ENCODE measurements around the gene TST. TPM values are rescaled to one million over a fixed set of nuclear protein-coding genes. Genes with fewer than 3 reads are reported as not detected.

TST gene
- total and polyA plus RNA-seq, 4 donors: 30.2 to 107 (median 56.7) TPM

DNA sequence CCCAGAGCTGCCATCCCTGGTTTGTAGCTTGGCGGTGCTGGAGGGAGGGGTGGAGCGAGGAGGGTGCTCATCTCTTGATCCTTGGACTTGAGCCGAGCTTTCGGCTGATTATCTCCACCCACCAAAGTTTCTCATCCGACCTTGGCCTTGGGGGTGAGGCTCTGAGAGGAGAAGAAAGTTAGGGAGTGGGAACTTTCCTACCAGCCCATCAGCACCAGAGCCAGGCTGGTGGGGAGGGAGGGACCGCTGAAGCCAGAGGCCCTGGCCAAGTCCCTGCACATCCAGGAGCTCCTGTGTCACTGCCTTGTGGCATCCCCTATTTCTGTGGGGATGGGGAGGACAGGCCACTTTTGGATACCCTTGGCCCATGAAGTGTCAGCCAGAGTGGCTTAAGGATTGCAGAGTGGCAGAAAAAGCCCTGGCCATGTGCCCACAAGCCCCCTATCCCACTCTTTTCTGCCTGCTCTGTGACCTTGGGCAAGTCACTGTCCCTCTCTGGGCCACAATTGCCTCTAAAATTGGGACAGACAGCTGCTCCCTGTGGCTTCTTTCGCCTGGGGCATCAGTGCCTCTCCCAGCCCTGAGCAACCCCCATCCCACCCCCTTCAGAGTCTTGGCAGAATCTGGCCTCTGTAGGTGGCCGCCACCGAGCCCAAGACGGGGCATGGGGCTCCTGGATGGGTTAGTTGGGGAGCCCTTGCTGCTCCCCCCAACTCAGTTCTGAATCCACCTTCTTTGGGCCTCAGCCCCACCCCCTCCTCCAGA, 42.5 kb upstream of the TST start:
- Histone ChIP-seq H3K4me3 (no peak overlapping the region), H3K27ac (ENCODE audit: low read depth in 1 of 2, low read length in 1 of 2) (no peak overlapping the region), H3K9ac (ENCODE audit: insufficient read depth in 1 of 2, low read length in 2 of 2) (no peak overlapping the region), H3K9me3 (ENCODE audit: control insufficient read depth in 4 of 4, insufficient read depth in 3 of 4, low read length in 3 of 4) (no peaks in the 10 kb centered on the region), H3K4me1 (ENCODE audit: control insufficient read depth in 5 of 5, insufficient read depth in 5 of 5, low read length in 5 of 5) (peaks cover 0 to 8% (median 0%) of the 10 kb centered on the region in 5 donors), H3K27me3 (ENCODE audit: control insufficient read depth in 3 of 3, insufficient read depth in 3 of 3, low read length in 2 of 3) (no peaks in the 10 kb centered on the region), H3K36me3 (ENCODE audit: control insufficient read depth in 4 of 4, insufficient read depth in 4 of 4, low read length in 4 of 4) (peaks cover 0 to 22% (median 5%) of the 10 kb centered on the region in 4 donors)
- DNase-seq (no peak), ATAC-seq (ENCODE audit: insufficient read depth, low FRiP score) (no peak)
- 90 to 95% methylated on average over 10 of the region's 10 CpGs for WGBS, 2 donors
- TF ChIP-seq, protein P1, sequence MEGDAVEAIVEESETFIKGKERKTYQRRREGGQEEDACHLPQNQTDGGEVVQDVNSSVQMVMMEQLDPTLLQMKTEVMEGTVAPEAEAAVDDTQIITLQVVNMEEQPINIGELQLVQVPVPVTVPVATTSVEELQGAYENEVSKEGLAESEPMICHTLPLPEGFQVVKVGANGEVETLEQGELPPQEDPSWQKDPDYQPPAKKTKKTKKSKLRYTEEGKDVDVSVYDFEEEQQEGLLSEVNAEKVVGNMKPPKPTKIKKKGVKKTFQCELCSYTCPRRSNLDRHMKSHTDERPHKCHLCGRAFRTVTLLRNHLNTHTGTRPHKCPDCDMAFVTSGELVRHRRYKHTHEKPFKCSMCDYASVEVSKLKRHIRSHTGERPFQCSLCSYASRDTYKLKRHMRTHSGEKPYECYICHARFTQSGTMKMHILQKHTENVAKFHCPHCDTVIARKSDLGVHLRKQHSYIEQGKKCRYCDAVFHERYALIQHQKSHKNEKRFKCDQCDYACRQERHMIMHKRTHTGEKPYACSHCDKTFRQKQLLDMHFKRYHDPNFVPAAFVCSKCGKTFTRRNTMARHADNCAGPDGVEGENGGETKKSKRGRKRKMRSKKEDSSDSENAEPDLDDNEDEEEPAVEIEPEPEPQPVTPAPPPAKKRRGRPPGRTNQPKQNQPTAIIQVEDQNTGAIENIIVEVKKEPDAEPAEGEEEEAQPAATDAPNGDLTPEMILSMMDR (IDR thresholded peaks at IDR 0.05; ENCODE audit: control extremely low read depth, extremely low read depth): no peak

DNA sequence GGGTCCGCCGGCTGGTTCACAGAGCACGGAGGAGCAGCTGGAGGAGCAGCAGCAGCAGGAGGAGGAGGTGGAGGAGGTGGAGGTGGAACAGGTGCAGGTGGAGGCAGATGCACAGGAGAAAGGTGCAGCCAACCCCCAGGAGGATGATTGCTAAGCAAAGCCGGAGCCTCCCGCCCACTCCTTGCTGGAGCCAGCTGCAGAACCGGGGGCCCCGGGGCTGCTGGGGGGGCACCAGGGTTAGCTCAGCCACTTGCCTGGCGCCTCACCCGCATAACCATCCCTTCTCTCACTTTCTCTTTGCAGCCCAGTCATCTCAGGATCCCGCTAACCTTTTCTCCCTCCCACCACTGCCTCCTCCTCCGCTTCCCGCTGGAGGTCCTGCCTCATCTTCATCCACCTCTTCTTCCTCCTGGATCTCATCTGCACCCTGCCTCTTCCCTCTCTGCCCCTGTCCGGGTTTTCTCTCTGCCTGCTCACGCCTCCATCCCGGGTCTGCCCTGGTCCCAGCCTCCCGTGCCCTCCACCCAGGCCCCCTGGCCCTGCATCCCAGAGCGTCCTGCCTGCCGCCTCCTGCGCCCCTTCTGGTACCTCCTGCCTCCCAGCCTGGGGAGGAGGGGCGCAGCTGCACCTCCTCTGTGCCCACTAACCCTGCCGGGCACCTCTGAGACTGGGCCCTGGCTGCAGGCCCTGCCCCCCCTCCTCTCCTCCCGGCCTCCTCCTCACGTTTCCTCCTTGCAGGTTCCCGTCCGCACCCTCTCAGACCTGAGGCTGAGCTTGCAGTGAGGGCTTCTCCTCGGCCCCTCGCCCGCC, 41.8 kb upstream of the TST start:
- Histone ChIP-seq H3K27me3 (ENCODE audit: control insufficient read depth in 3 of 3, insufficient read depth in 3 of 3, low read length in 2 of 3) (no peaks in the 10 kb centered on the region), H3K36me3 (ENCODE audit: control insufficient read depth in 4 of 4, insufficient read depth in 4 of 4, low read length in 4 of 4) (peaks cover 0 to 28% (median 7%) of the 10 kb centered on the region in 4 donors), H3K27ac (ENCODE audit: low read depth in 1 of 2, low read length in 1 of 2) (no peak overlapping the region), H3K4me3 (no peak overlapping the region), H3K9ac (ENCODE audit: insufficient read depth in 1 of 2, low read length in 2 of 2) (no peak overlapping the region), H3K9me3 (ENCODE audit: control insufficient read depth in 4 of 4, insufficient read depth in 3 of 4, low read length in 3 of 4) (no peaks in the 10 kb centered on the region), H3K4me1 (ENCODE audit: control insufficient read depth in 5 of 5, insufficient read depth in 5 of 5, low read length in 5 of 5) (peaks cover 0 to 8% (median 0%) of the 10 kb centered on the region in 5 donors)
- TF ChIP-seq, protein P1 (IDR thresholded peaks at IDR 0.05; ENCODE audit: control extremely low read depth, extremely low read depth): no peak
- ATAC-seq (ENCODE audit: insufficient read depth, low FRiP score) (no peak), DNase-seq (no peak)
- WGBS, 2 donors: 84 to 93% methylated on average over 26 to 28 of the region's 28 CpGs

- TF ChIP-seq, protein P1 (IDR thresholded peaks at IDR 0.05; ENCODE audit: control extremely low read depth, extremely low read depth): no peak
- no peak overlapping the region for H3K4me3 ChIP-seq
- H3K4me1 ChIP-seq (ENCODE audit: control insufficient read depth in 5 of 5, insufficient read depth in 5 of 5, low read length in 5 of 5): peaks cover 0 to 8% (median 0%) of the 10 kb centered on the region in 5 donors
- peaks cover 0 to 28% (median 7%) of the 10 kb centered on the region in 4 donors for H3K36me3 ChIP-seq (ENCODE audit: control insufficient read depth in 4 of 4, insufficient read depth in 4 of 4, low read length in 4 of 4)
- no peak overlapping the region for H3K9ac ChIP-seq (ENCODE audit: insufficient read depth in 1 of 2, low read length in 2 of 2)
- 86 to 94% methylated on average over 9 of the region's 9 CpGs for WGBS, 2 donors
- no peaks in the 10 kb centered on the region for H3K27me3 ChIP-seq (ENCODE audit: control insufficient read depth in 3 of 3, insufficient read depth in 3 of 3, low read length in 2 of 3)
- ATAC-seq (ENCODE audit: insufficient read depth, low FRiP score) (no peak), DNase-seq (no peak)
- no peaks in the 10 kb centered on the region for H3K9me3 ChIP-seq (ENCODE audit: control insufficient read depth in 4 of 4, insufficient read depth in 3 of 4, low read length in 3 of 4)
- H3K27ac ChIP-seq (ENCODE audit: low read depth in 1 of 2, low read length in 1 of 2): no peak overlapping the region
Observed at GRCh38 chr22:37059876-37060449, 40.7 kb upstream of the TST start.

Measured in lung (tissue), 12 donors.